ENCODE measurements around the gene ELAPOR1. TPM values are rescaled to one million over a fixed set of nuclear protein-coding genes. Genes with fewer than 3 reads are reported as not detected.
"Not testable (repeated sequence)": the region's sequence is repeated elsewhere in the genome, so short reads cannot be mapped to it uniquely, and the experiment has no call there.

The ELAPOR1 gene
- total RNA-seq, 1 donor from 2014 or later, result 38.5 TPM

GRCh38 chr1:109133002-109133706 lies 19.2 kb downstream of the ELAPOR1 start:
- no peak overlapping the region for H3K27ac Mint-ChIP-seq
- H3K4me3 Mint-ChIP-seq, result no peak overlapping the region

GRCh38 chr1:109133815-109134214 lies 19.9 kb downstream of the ELAPOR1 start:
- intact Hi-C loops (cut with micrococcal nuclease), result no loop called here
- DNase-seq (ENCODE audit: low spot score), result no peak
- no peak overlapping the region for H3K27ac Mint-ChIP-seq
- peaks cover 22% of the 10 kb centered on the region for H3K4me1 Mint-ChIP-seq (ENCODE audit: low read depth)
- no peak overlapping the region for H3K4me3 Mint-ChIP-seq
- no peaks in the 10 kb centered on the region for H3K9me3 Mint-ChIP-seq
- no peaks in the 10 kb centered on the region for H3K27me3 Mint-ChIP-seq (ENCODE audit: insufficient read depth)
- no peaks in the 10 kb centered on the region for H3K36me3 Mint-ChIP-seq (ENCODE audit: low read depth)

More at GRCh38 chr1:109133002-109133706, 19.2 kb downstream of the ELAPOR1 start:
- DNase-seq (ENCODE audit: low spot score), result no peak
- intact Hi-C loops (cut with micrococcal nuclease), result no loop called here
- peaks cover 22% of the 10 kb centered on the region for H3K4me1 Mint-ChIP-seq (ENCODE audit: low read depth)
- H3K27me3 Mint-ChIP-seq (ENCODE audit: insufficient read depth), result no peaks in the 10 kb centered on the region
- no peaks in the 10 kb centered on the region for H3K36me3 Mint-ChIP-seq (ENCODE audit: low read depth)
- H3K9me3 Mint-ChIP-seq, result no peaks in the 10 kb centered on the region

GRCh38 chr1:109134423-109134822 lies 20.5 kb downstream of the ELAPOR1 start:
- no peak overlapping the region for H3K27ac Mint-ChIP-seq
- H3K4me1 Mint-ChIP-seq (ENCODE audit: low read depth), result peaks cover 22% of the 10 kb centered on the region
- DNase-seq (ENCODE audit: low spot score), result no peak
- H3K36me3 Mint-ChIP-seq (ENCODE audit: low read depth), result no peaks in the 10 kb centered on the region
- no peaks in the 10 kb centered on the region for H3K27me3 Mint-ChIP-seq (ENCODE audit: insufficient read depth)
- H3K4me3 Mint-ChIP-seq, result no peak overlapping the region
- H3K9me3 Mint-ChIP-seq, result no peaks in the 10 kb centered on the region
- intact Hi-C loops (cut with micrococcal nuclease), result no loop called here

- H3K27ac Mint-ChIP-seq, result no peak overlapping the region
- no peak overlapping the region for H3K4me3 Mint-ChIP-seq
- no peak for DNase-seq (ENCODE audit: low spot score)
- H3K4me1 Mint-ChIP-seq (ENCODE audit: low read depth), result peaks cover 22% of the 10 kb centered on the region
- no peaks in the 10 kb centered on the region for H3K27me3 Mint-ChIP-seq (ENCODE audit: insufficient read depth)
- no peaks in the 10 kb centered on the region for H3K9me3 Mint-ChIP-seq
- no peaks in the 10 kb centered on the region for H3K36me3 Mint-ChIP-seq (ENCODE audit: low read depth)
- intact Hi-C loops (cut with micrococcal nuclease), result no loop called here
Measured at GRCh38 chr1:109135940-109136339, 22.0 kb downstream of the ELAPOR1 start.

GRCh38 chr1:109136766-109137165 lies 22.9 kb downstream of the ELAPOR1 start:
- Mint-ChIP-seq H3K27ac (no peak overlapping the region), H3K4me3 (no peak overlapping the region), H3K4me1 (ENCODE audit: low read depth) (peaks cover 22% of the 10 kb centered on the region), H3K36me3 (ENCODE audit: low read depth) (no peaks in the 10 kb centered on the region), H3K9me3 (no peaks in the 10 kb centered on the region), H3K27me3 (ENCODE audit: insufficient read depth) (no peaks in the 10 kb centered on the region)
- no peak for DNase-seq (ENCODE audit: low spot score)
- intact Hi-C loops (cut with micrococcal nuclease), result no loop called here

GRCh38 chr1:109137958-109138357 lies 24.0 kb downstream of the ELAPOR1 start:
- Mint-ChIP-seq H3K9me3 (no peaks in the 10 kb centered on the region), H3K4me3 (no peak overlapping the region), H3K4me1 (ENCODE audit: low read depth) (peaks cover 22% of the 10 kb centered on the region), H3K27ac (no peak overlapping the region), H3K27me3 (ENCODE audit: insufficient read depth) (no peaks in the 10 kb centered on the region), H3K36me3 (ENCODE audit: low read depth) (no peaks in the 10 kb centered on the region)
- DNase-seq (ENCODE audit: low spot score), result no peak
- intact Hi-C loops (cut with micrococcal nuclease), result no loop called here

- intact Hi-C loops (cut with micrococcal nuclease), result no loop called here
- DNase-seq (ENCODE audit: low spot score), result no peak
- Mint-ChIP-seq H3K36me3 (ENCODE audit: low read depth) (no peaks in the 10 kb centered on the region), H3K27me3 (ENCODE audit: insufficient read depth) (no peaks in the 10 kb centered on the region), H3K4me3 (no peak overlapping the region), H3K9me3 (no peaks in the 10 kb centered on the region), H3K27ac (no peak overlapping the region), H3K4me1 (ENCODE audit: low read depth) (peaks cover 21% of the 10 kb centered on the region)
Measured at GRCh38 chr1:109138358-109138757, 24.4 kb downstream of the ELAPOR1 start.

DNA sequence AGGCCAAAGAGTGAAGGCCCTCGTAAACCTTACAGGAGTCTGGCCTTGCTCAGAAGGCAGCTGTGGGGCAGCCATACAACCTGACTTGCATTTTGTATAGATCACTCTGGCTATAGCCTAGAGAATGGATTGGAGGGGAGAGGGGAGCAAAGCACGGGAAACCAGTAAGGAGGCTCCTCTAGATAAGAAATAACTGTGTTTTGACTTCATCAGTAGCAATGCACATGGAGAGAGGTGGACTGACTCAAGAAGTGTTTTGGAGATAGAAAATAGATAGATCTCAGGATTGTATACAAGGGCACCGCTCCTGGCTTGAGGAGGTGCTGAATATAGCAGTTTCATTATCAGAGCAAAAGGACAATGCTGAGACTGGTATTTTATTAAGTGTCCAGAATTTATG lies 26.5 kb downstream of the ELAPOR1 start:
- Mint-ChIP-seq H3K36me3 (ENCODE audit: low read depth) (no peaks in the 10 kb centered on the region), H3K4me3 (no peak overlapping the region), H3K4me1 (ENCODE audit: low read depth) (peaks cover 6% of the 10 kb centered on the region), H3K27ac (no peak overlapping the region), H3K9me3 (no peaks in the 10 kb centered on the region), H3K27me3 (ENCODE audit: insufficient read depth) (no peaks in the 10 kb centered on the region)
- no peak for DNase-seq (ENCODE audit: low spot score)
- intact Hi-C loops (cut with micrococcal nuclease), result no loop called here

DNA sequence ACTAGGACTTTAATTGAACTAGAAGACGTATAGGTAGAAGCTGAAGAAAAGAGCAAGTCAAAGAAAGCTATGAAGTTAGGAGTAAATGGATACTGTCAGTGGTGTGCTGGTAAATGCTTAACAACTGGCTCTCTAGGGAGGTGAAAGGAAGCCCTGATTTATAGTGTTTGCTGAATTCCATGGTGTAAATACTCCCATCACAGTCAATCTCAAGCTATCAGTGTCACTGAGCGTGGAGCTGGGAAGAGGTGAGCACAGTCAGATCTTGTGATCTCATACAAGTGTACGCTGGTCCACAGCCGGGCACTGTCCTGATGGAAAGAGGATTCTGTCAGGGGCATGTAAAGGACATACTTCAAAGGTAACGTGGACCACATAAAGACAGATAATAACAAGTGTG lies 28.3 kb downstream of the ELAPOR1 start:
- H3K36me3 Mint-ChIP-seq (ENCODE audit: low read depth), result no peaks in the 10 kb centered on the region
- peaks cover 2% of the 10 kb centered on the region for H3K27me3 Mint-ChIP-seq (ENCODE audit: insufficient read depth)
- intact Hi-C loops (cut with micrococcal nuclease), result no loop called here
- H3K9me3 Mint-ChIP-seq, result no peaks in the 10 kb centered on the region
- H3K4me1 Mint-ChIP-seq (ENCODE audit: low read depth), result no peaks in the 10 kb centered on the region
- H3K27ac Mint-ChIP-seq, result no peak overlapping the region
- DNase-seq (ENCODE audit: low spot score), result no peak
- no peak overlapping the region for H3K4me3 Mint-ChIP-seq

DNA sequence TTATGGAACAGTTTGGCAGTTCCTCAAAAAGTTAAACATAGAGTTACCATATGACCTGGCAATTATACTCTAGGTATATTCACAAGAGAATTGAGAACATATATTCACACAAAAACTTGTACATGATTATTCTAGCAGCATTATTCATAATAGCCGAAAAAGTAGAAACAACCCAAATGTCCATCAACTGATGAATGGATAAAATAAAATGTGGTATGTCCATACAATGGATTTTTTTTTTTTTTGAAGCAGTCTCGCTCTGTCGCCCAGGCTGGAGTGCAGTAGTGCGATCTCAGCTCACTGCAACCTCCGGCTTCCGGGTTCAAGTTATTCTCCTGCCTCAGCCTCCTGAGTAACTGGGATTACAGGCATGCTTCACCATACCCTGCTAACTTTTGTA lies 28.8 kb downstream of the ELAPOR1 start:
- H3K27me3 Mint-ChIP-seq (ENCODE audit: insufficient read depth); H3K4me1 Mint-ChIP-seq (ENCODE audit: low read depth); intact Hi-C loops (cut with micrococcal nuclease); H3K9me3 Mint-ChIP-seq; H3K27ac Mint-ChIP-seq; DNase-seq (ENCODE audit: low spot score); H3K4me3 Mint-ChIP-seq; H3K36me3 Mint-ChIP-seq (ENCODE audit: low read depth): not testable (repeated sequence)

GRCh38 chr1:109148987-109149561 lies 35.2 kb downstream of the ELAPOR1 start:
- H3K4me1 Mint-ChIP-seq (ENCODE audit: low read depth), result no peaks in the 10 kb centered on the region
- no peak overlapping the region for H3K4me3 Mint-ChIP-seq
- H3K27me3 Mint-ChIP-seq (ENCODE audit: insufficient read depth), result peaks cover 2% of the 10 kb centered on the region
- intact Hi-C loops (cut with micrococcal nuclease), result no loop called here
- no peak overlapping the region for H3K27ac Mint-ChIP-seq
- H3K36me3 Mint-ChIP-seq (ENCODE audit: low read depth), result no peaks in the 10 kb centered on the region
- DNase-seq (ENCODE audit: low spot score), result no peak
- no peaks in the 10 kb centered on the region for H3K9me3 Mint-ChIP-seq

GRCh38 chr1:109149874-109150601 lies 36.1 kb downstream of the ELAPOR1 start:
- Mint-ChIP-seq H3K4me3 (no peak overlapping the region), H3K4me1 (ENCODE audit: low read depth) (no peaks in the 10 kb centered on the region), H3K36me3 (ENCODE audit: low read depth) (no peaks in the 10 kb centered on the region), H3K27ac (no peak overlapping the region), H3K27me3 (ENCODE audit: insufficient read depth) (peaks cover 2% of the 10 kb centered on the region), H3K9me3 (no peaks in the 10 kb centered on the region)
- intact Hi-C loops (cut with micrococcal nuclease), result no loop called here
- DNase-seq (ENCODE audit: low spot score), result no peak
